Esophagus squamous epithelium (tissue), 4 donors: ENCODE results near the gene TAB3.

Source experiments
- CTCF ChIP-seq, 6 experiments: fragments of 450-650 bp in 4 of 6; fragments of 200-600 bp in 2 of 6; sonication (generic) in 2 of 6; IDR thresholded peaks; one replicate each; pipeline ENCODE4 v1.5.1; 2016 to 2019; ENCODE audit warnings: antibody characterized with exemption in 6 of 6, mild to moderate bottlenecking in 4 of 6, moderate library complexity in 4 of 6
- POLR2A ChIP-seq, 4 donors: fragments of 450-650 bp; IDR thresholded peaks; one replicate each; pipeline ENCODE4 v1.6.1; 2017; ENCODE audit warnings: antibody characterized with exemption in 4 of 4, mild to moderate bottlenecking in 4 of 4, moderate library complexity in 3 of 4

GRCh38 chrX:30900227-30900626, 11.2 kb upstream of the TAB3 start:
- TF ChIP-seq POLR2A (IDR thresholded peaks at IDR 0.05), result no peak
- TF ChIP-seq CTCF (IDR thresholded peaks at IDR 0.05), result no peak
